GM12801 (cell line): ENCODE measurements around the gene NCOA3.

ENCODE experiments used
- CTCF ChIP-seq: IDR thresholded peaks from one replicate; pipeline ENCODE4 v1.5.1; 2011; ENCODE audit warnings: control low read depth; ENCODE audit not compliant: insufficient read length; ENCODE audit errors: extremely low read depth

The NCOA3 gene

DNA sequence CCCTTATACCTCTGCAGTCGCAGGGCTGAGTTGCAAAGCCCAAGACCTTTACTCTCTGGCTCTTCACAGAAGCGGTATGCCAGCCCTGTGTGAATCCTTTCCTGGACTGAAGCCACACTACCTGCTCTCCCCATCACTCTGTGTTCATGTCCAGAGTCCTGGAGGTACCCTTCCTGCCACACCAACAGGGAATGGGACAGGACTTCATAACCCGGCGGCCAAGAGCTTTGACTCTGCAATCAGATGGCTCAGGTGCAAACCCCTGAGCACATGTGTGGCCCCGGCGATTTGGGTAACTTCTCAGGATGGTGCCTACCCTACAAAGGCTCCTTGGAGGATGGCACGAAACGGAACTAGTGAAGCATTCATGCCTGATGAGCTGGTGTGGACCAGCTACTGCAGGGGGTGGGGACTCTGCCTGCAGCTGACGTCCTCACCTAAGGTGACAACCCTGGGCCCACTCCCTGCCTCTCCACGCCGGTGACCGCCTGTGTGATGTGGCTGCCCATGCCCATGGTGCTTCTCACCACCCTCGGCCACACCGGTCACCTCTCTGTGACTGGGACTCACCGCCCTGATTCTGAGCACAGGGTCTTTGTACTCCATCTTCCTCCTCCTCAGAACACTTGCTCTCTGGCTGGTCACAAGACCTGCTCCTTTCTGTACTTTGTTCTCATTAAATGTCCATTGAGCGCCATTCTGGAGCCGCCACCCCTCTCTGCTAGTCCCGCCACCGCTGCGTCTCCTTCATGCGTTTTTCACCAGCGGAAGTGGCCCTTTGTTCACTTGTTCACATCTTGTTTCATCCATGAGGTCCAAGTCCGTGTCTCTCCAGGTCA, 166.8 kb downstream of the NCOA3 start:
- no peak for TF ChIP-seq CTCF

- TF ChIP-seq CTCF, result no peak
Observed at GRCh38 chr20:47669152-47669425, 167.4 kb downstream of the NCOA3 start.

GRCh38 chr20:47669489-47669888, 167.8 kb downstream of the NCOA3 start:
- TF ChIP-seq CTCF, result no peak

DNA sequence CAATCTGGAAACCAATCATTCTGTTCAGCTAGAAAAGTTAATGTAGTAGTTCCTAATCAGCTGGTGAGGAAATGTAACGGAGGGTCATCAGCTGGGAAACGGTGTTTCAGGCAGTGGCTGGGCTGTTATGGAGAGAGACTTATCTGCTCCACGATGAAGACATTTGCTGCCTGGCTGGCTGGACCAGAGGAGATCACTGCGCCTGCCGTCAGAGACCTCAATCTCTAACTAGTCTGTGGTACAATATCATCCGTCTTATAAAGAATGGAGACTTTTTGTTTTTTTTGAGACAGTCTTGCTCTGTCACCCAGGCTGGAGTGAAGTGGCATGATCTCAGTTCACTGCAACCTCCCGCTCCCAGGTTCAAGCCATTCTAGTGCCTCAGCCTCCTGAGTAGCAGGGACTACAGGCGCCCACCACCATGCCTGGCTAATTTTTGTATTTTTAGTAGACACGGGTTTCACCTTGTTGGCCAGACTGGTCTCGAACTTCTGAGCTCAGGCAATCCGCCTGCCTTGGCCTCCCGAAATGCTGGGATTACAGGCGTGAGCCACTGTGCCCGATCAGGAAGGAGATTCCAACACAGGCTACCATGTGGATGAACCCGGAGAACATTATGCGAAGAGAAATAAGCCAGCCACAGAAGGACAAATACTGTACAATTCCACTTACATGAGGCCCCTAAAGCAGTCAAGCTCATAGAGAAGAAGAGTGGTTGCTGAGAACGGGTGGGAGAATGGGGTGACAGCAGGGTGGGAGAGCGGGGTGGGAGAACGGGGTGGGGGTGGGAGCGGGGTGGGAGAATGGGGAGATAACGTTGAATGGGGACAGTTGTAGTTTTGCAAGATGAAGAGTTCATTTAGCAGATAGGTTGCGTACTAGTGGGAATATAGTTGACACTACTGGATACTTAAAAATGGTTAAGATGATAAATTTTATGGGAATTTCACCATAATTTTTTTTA, 168.5 kb downstream of the NCOA3 start:
- no peak for TF ChIP-seq CTCF

GRCh38 chr20:47670913-47671312, 169.2 kb downstream of the NCOA3 start:
- no peak for TF ChIP-seq CTCF

DNA sequence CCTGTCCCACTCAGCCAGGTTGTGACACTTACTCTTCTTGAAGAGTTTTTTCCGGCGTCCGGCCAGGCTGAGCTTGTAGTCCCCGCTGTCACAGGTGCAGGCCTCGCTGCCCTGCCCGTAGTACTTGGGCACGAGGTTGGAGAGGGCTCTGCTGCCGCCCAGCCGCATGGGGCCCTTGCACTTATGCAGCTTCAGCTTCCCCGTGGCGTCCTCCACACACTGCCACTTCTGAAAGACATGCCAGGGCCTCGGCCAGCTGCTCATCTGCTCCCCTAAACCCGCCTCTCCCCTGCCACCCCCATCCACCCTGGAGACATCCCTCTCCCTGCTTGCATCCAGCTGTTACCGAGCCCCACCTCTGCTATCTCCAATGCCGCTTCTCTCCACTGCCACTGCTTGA, 170.5 kb downstream of the NCOA3 start:
- no peak for TF ChIP-seq CTCF

- TF ChIP-seq CTCF, result no peak
Observed at GRCh38 chr20:47672886-47673670, 171.4 kb downstream of the NCOA3 start.
